HL-60/S4 treated with retinoic acid at 250 ng/mL for 4 days and 3 days (cell line): ENCODE results near the gene SHISAL2B.
"Not testable (repeated sequence)": the region's sequence is repeated elsewhere in the genome, so short reads cannot be mapped to it uniquely, and the experiment has no call there.

Experiments
- in situ Hi-C: fragments of 300-500 bp; cut with MboI; formaldehyde crosslinking; loops from 2 replicates; pipeline ENCODE4 v1.7.0; 2022; ENCODE audit warnings: low sequenced_read_pairs

SHISAL2B gene

DNA sequence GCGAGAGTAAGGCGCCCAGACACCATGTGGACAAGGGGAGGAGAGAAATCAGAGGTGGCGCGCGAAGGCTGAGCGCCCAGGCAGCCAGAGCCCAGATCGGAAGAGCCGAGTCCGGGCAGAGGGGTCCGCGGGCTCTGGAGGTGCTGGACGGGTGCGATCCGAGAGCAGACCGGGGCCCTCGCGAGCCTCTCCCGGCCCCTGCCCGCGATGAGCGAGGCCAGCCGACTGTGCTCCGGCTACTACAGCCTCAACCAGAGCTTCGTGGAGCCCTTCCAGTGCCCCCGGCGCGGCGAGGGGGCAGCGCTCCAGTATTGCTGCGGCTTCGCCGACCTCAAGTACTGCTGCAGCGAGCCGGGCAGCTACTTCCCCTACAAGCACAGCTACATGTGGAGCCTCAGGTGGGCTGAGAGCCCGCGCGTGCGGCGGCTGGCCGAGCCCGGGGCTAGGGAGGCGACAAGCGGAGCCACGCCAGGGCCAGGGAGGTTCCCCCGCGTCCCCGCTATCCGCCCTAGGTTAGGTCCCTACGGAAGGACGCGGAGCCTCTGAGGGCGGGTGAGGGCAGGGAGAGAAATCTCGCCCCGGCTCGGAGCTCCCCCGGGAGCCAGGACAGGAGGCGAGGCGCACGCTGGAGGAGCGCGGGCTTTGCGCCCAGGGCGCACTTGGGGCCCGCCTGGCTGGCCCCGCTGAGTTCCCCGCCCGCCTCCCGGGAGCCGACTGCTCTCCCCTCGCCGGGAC lies at the start of gene SHISAL2B:
Gene SHISAL2B (plus strand): TSS at position 87 of the 735 bp plus-strand sequence. CDS start 121 bp downstream, at position 208.
- in situ Hi-C loops = no loop called here

DNA sequence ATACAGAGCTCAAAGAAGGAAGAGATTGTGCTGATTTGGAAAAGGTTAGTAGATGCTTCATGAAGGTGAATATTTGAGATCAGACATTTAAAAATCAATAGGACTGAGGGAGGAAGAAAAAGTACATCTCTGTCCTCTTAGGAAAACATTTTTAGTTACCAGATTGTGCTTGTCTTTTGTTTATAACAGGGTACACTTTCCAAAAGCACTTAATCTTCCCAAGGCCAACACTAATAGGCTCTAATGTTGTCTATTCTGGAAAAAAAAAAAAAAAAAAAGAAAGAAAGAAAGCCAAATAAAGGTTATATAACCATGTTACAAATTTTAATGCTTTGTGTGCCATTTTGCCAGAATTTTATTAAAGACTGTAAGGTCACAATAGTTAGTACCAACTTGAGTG lies 45.5 kb upstream of the SHISAL2B start:
- in situ Hi-C loops = loop anchor here (25.0 kb wide), 1 partner anchor 142 kb away; no protein-coding TSS in a partner anchor

DNA sequence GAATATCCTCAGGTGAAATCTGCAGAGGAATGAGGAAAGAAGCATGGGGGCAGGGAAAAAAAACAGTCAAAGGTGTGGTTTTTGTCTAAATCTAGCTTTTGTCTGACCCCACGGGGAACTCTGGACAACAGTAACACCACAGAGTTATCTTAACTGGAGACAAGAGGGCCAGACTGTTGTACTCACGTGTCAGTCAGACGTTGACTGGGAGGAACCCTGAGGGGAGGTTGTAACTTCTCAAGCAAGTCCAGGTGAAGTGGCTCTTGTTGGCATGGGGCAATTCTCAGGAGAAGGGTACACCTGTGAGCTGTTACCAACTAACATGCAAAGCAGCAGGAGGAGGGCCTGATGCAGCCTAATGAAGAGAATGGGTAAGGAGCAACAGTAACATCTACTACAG lies 44.1 kb upstream of the SHISAL2B start:
- in situ Hi-C loops = loop anchor here (25.0 kb wide), 1 partner anchor 141 kb away; no protein-coding TSS in a partner anchor

DNA sequence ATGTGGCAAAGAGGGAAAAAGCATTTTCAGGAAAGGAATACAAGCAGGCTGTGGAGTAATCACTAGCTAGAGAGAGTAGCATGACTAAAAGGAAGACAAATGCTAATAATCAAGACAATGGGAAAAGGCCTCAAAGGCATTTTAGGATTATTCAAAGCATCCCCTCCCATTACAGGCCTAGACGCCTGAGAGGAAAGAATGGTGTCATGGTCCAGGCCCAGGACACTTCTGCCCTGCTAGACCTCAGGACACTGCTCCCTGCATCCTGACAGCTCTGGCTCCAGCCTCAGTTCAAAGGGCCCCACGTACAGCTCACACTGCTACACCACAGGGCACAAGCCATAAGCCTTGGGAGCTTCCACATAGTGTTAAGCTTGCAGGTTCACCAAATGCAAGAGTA lies 40.8 kb upstream of the SHISAL2B start:
- in situ Hi-C loops = loop anchor here (25.0 kb wide), 1 partner anchor 138 kb away; no protein-coding TSS in a partner anchor

DNA sequence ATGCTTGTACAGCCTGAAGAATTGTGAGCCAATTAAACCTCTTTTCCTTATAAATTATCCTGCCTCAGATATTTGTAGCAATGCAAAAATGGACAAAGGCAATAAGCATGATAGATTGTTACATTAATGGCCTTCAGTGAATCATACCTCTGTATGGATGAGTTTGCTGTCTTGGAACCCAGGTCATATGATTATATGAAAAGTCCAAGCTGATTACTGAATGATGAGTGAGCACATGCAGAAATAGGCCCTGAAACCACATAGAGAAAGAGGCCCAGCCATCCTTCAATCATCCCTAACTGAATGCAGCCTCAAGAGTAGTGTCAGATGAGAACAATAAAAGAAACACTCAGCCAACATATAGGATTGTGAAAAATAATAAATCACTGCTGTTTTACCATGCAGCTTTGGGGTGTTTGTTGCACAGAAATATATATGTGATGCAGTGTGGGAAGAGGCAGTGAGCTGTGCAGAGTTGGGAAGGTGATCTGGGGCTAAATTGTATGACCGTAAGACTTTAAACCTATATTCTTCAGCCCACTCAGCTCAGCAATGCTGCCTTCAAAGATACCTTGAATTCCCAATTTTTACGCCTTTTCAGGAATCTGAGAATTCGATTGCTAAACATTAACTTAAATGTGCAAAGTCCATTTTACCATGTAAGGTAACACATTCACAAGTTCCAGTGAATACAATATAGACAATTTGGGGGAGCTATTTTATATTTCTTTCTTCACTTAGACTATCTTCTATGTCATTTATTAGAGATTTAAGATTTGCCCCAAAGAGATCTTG lies 36.3 kb upstream of the SHISAL2B start:
- in situ Hi-C loops = no loop called here

DNA sequence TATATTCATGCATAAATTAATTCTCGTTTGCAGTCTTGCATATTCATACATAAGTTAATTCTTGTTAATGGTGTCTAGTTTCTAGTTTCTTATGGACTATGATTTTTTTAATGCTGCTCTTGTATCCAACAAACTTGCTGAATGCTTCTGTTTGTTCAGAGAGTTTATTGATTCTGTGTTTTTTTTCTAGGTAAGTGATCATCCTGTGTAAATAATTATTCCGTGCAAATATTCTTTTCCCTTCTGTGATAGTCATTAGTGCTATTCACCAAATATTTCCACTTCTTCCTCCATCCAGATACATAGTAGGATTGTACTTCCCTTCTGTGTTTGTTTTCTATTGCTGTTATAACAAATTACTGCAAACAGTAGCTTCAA lies 35.8 kb upstream of the SHISAL2B start:
- in situ Hi-C loops = no loop called here

DNA sequence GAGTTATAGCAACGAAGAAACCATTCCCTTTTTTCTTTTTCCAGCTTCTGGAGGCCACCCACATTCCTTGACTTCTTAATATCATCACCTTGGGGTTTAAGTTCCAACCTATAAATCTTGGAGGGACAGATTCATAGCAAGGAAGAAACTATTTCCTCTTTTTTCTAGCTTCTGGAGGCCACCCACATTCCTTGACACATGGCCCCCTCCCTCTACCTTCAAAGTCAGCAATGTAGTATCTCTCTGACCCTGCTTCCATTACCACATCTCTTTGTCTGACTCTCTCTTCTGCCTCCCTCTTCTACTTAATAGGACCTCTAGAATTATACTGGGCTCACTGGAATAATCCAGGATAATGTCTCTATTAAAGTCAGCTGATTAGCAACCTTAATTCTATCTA lies 34.7 kb upstream of the SHISAL2B start:
- in situ Hi-C loops = no loop called here

DNA sequence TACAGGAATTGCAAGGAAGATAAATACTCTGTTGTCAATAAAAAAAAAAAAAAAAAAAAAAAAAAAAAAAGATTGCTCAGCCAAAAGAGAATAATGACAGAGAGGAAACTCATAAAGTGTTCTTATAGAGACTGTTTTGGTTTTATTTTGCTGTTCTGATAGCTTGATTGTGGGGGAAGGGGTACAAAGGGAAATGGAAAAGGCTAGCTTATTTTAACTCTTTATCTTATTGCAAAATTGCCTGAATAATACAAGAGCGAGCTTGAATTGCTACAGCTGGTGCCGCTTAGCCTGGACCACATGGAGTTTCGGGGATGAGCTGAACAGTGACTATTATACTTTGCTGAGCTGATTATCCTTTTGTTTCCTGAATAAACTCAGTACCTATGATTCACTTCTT lies 31.0 kb upstream of the SHISAL2B start:
- in situ Hi-C loops = no loop called here

DNA sequence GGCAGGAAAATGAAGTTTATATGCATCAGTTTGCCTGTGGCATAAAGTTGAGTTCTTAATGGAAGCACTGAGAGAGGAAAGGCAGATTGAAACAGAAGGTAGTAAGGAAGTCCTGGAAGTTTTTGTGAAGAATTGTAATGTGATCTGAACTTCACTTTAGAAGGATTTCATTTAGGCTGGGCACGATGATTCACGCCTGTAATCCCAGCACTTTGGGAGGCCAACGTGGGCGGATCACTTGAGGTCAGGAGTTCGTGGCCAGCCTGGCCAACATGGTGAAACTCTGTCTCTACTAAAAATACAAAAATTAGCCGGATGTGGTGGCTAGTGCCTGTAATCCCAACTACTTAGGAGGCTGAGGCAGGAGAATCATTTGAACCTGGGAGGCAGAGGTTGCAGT lies 27.1 kb upstream of the SHISAL2B start:
- in situ Hi-C loops = not testable (repeated sequence)

DNA sequence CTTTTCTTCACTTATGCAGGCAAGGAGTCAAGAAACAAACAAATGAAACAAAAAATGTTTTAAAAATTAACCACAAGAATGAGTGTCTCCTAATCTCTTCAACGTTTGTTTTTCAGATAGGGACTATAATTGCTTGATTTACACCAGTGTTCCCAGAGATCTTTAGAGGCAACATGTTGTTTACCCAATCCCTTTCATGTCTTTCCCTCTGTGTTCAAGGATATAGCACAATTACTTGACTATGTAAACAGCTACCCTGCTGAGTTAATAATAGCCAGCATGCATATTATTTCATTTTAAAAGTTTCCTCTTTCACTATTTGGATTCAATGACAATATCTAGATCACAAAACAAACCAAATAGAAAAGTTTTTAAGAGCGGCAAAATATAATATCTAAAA lies 25.1 kb upstream of the SHISAL2B start:
- in situ Hi-C loops = no loop called here

DNA sequence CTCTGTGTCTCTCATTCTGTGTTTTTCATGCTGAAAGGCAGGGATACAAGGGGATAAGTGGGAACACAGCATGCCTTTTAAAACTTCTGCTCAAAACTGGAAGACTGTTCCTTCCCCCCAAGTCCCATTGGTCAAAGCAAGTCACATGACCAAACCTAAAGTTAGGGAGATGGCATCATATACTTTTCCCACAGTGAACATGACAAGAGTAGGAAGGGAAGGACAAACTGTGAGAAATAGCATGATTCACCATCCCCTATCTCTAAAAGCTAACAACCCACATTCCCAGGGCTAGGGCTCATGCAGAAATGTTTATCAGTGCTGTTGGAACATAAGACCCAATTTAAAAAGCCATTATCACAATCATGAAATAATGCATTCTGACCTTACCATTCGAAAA lies 24.2 kb upstream of the SHISAL2B start:
- in situ Hi-C loops = no loop called here

DNA sequence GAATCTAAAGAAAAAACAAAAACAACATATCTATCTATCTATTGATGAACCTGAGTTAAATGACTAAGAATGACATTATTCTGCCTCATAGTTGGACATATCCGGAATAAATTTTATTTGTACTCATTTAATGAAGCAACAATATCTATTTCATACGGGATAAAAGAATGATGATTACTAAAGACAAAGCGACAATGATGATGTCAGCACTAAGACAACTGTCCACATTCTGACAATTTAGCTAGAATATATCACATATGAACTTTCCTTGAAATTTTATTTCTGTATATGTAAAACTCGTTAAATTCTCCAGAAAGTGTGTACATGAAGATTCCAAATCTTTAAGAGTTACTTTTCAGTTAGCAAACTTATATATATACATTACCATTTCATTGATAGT lies 23.2 kb upstream of the SHISAL2B start:
- in situ Hi-C loops = no loop called here

DNA sequence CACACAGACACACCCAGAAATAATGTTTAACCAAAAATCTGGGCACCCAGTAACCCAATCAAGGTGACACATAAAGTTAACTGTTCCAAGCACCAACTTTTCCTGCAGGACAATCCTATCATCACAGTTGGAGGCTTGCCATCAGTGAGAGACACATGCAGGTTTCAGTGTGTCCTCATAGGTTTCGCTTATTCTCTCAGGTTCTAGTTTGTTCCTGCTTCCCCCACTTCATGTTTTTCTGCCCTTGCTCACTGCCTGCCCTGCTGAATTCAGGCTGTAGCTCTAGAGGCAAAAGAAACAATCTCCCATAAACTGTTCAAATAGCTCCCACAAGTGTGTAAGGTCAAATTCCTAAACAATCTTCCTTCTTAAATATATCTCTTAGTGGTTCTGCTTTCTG lies 20.0 kb upstream of the SHISAL2B start:
- in situ Hi-C loops = no loop called here

DNA sequence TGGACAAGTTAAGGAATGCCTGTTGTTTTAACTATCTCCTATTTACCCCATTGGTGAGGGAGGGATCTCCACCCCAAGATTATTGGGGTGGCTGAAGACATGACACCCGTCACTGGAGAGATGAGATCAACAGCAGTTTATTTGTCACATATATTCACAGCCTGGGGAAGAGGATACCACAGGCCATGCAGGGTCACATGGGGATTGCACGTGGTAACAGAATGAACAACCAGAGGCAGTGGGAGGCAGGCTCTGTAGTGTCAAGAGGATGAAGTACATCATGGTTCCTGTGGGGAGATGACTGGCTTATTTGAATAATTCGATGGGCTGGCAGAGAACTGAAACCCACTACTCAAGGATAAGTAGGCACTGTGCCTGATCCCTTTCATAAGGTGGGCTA lies 18.6 kb upstream of the SHISAL2B start:
- in situ Hi-C loops = no loop called here

DNA sequence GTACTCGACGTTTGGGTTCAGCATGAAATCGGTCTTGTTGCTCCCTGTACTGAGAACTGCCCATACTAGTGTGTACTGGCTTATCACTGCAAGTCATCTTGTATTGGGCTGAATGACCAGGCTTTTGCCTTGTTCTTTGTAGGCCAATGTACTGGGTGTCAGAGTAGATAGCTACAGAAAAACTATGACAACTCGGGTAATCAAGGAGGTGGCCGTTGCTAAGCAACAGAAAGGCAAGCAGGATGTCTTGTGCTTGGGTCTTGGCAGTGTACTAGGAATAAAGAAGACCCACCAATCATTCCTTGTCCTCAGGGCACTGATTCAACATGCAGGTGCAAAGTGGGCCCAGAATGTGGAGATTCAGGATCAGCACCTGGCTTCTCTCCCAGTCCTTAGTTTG lies 11.9 kb upstream of the SHISAL2B start:
- in situ Hi-C loops = no loop called here

DNA sequence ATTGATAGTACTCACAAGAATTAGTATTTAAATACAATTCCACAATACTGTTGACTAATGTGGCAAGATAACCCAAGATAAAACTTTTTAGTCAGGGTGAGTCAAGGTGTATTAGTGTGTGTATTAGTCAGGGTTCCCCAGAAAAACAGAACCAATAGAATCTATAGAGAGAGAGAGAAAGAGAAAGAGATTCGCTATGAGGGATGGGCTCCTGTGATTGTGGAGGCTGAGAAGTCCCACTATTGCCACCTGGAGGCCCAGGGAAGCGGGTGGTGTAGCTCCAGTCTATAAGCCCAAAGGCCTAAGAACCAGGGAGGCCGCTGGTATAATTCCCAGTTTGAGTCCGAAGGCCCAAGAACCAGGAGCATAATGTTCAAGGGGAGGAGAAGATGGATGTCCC lies 10.0 kb upstream of the SHISAL2B start:
- in situ Hi-C loops = no loop called here

DNA sequence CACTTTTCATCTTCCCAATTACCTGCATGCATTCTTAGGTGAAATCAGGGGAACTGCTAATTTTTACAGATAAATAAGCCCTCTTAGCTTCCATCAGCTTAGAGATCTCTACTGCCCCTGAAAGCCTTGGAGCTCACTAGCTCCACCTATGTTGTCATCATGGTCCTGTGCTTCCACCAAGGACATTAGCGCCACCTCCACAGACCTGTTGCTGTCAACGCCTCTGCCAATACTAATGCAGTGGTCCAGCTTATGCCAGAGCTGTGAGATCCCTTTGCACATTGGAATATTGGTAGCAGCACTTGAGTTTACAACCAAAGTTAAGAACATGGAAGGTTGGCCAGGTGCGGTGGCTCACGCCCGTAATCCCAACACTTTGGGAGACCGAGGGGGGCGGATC lies 7.7 kb upstream of the SHISAL2B start:
- in situ Hi-C loops = no loop called here

DNA sequence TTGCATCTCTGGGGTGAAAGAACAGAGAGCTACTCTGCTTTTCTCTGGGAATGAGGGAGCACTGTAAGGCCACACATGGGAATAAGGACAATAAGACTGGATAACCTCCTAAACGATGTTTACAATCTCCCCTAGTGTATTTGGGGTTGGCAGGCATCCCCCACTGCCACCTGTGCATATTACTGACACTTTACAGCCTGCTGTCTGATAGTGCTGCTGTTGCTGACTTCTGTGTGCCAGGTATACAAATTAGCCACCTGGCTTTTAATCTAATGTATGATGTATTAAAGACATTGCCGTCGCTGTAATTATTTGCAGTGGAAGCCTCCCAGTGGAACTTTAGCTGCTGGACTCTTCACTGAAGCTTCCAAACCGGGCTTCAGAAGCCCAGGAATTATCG lies 4.4 kb upstream of the SHISAL2B start:
- in situ Hi-C loops = no loop called here

DNA sequence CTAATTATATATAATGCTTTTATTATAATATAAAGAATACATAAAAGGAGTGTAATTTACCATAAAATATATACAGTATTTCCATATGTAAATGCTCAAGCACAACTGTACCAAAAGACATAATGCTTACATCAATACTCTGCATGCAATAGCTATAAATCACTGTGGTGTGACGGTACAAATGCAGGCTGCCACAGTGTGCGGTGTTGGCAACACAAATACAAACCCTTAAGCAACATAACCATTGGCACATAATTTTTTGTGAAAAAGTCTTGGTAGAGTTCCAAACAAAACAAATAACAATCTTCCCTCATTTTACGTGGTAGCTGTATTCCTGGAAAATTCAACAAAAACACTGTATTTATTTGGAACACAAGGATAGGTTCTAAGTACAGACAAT lies 1.9 kb upstream of the SHISAL2B start:
- in situ Hi-C loops = no loop called here

DNA sequence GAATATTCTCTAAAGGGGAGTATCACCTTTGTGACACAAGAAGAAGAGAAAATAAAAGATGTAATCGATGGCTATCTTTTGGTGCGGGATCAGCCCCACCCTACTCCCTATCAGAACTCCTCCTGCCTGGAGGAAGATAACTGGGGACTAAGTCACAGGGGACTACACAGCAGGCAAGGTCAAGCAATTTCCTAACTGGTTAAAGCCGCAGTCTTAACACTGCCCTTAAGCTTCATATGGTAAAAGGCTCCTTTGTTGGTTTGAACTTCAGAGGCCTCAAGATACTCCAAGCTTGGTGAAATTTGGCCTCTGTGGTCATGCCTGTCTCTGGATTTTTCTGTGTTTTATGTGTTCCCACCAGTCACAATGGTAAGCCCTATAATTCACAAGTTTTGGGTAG lies 1.3 kb upstream of the SHISAL2B start:
- in situ Hi-C loops = no loop called here

DNA sequence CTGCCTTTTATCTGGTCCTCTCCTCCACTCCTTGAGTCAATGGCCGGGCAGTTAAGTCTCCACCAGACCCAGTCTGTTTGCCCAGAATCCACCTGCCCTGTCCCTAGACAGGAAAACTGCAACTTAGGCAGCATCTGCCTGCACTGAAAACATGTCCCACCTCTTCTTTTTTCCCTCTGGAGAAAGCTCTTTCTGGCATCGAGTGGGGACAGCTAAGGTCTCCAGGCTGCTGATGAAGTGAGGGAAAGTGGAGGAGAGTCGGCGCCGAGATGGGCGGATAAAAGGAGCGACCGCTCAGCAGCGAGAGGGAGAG lies 243 bp upstream of the SHISAL2B start:
- in situ Hi-C loops = no loop called here

DNA sequence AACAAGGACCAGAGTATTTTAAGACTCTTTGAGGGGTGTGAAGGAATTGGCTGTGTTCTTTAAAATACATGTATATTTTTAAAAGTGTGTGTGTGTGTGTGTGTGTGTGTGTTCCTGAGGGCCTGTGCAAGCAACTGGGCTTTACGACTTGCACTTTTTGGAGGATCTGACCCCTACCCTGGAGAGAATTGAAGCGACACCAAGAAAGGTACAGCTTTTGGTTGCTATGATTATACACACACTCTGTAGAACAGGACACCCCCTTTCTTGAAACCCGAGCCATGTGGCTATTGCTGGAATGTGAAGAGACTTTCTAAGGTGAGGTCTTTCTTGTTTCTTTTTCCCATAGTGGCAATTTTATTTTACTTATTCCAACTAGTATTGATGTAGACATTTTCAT lies 988 bp downstream of the SHISAL2B start:
- in situ Hi-C loops = no loop called here
